Osteoblast (primary cell): Measurements from ENCODE around the gene THAP8. TPM values are rescaled to one million over a fixed set of nuclear protein-coding genes. Genes with fewer than 3 reads are reported as not detected.

Experiments
- DNase-seq: peaks from one replicate; pipeline ENCODE4 v3.0.0; 2011; ENCODE audit warnings: low spot score, mixed read lengths; ENCODE audit not compliant: insufficient read length; ENCODE audit errors: missing footprints
- H2AFZ ChIP-seq: 2 replicates; pipeline ENCODE4 v1.6.0; 2011; ENCODE audit warnings: mild to moderate bottlenecking, low read length
- H3K27ac ChIP-seq: 2 replicates; pipeline ENCODE4 v1.5.1; 2011; ENCODE audit warnings: mild to moderate bottlenecking, low read depth, low read length, moderate library complexity
- H3K27me3 ChIP-seq: 2 replicates; pipeline ENCODE4 v1.6.0; 2012; ENCODE audit warnings: mild to moderate bottlenecking, control low read depth, inconsistent platforms, low read length, moderate library complexity; ENCODE audit not compliant: insufficient read depth
- H3K36me3 ChIP-seq: 2 replicates; pipeline ENCODE4 v1.5.1; 2011; ENCODE audit warnings: mild to moderate bottlenecking, low read length, control low read depth, moderate library complexity; ENCODE audit not compliant: insufficient read depth
- H3K4me1 ChIP-seq: 2 replicates; pipeline ENCODE4 v1.5.1; 2011; ENCODE audit warnings: mild to moderate bottlenecking, low read length, control low read depth, moderate library complexity; ENCODE audit not compliant: insufficient read depth
- H3K4me2 ChIP-seq: 2 replicates; pipeline ENCODE4 v1.6.0; 2011; ENCODE audit warnings: mild to moderate bottlenecking, low read length; ENCODE audit not compliant: insufficient read depth
- H3K4me3 ChIP-seq: fragments of 200-600 bp; sonication (generic); 3 replicates; pipeline ENCODE4 v1.5.1; 2012; ENCODE audit warnings: mild to moderate bottlenecking, low read length, inconsistent platforms; ENCODE audit not compliant: insufficient read depth
- H3K79me2 ChIP-seq: 2 replicates; pipeline ENCODE4 v1.6.0; 2012; ENCODE audit warnings: mild to moderate bottlenecking, low read length, control low read depth, inconsistent platforms; ENCODE audit not compliant: insufficient read depth
- H3K9me3 ChIP-seq: 2 replicates; pipeline ENCODE4 v1.5.1; 2011; ENCODE audit warnings: low read depth, low read length, control low read depth
- H4K20me1 ChIP-seq: 2 replicates; pipeline ENCODE4 v1.6.0; 2012; ENCODE audit warnings: mild to moderate bottlenecking, low read length, control low read depth; ENCODE audit not compliant: insufficient read depth
- total RNA-seq: library from RNA; depleted of rRNA; stranded (reverse); fragments of >200 nt; gene quantifications from 2 replicates; pipeline ENCODE4 v1.2.3, GENCODE V29; 2012
- TF ChIP-seq, protein P1 (sequence below): IDR thresholded peaks from 2 replicates; pipeline ENCODE4 v1.5.1; 2011; ENCODE audit warnings: mild to moderate bottlenecking, low read depth, low read length, moderate library complexity; ENCODE audit errors: extremely low read depth

The THAP8 gene
- total RNA-seq, 1 donor: 5.1 TPM

DNA sequence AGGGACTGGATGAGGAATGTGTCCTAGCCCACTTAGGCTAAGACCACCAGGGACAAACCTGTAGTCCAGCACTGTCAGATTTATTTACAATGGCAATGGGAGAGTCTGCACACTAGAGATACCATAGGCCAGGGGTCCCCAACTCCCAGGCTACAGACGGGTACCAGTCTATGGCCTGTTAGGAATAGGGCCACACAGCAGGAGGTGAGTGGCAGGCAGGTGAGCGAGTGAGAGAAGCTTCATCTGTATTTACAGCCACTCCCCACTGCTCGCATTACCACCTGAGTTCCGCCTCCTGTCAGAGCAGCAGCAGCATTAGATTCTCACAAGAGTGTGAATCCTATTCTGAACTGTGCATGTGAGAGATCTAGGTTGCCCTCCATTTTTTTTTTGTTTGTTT, 2.4 kb downstream of the THAP8 start:
- TF ChIP-seq, protein P1, sequence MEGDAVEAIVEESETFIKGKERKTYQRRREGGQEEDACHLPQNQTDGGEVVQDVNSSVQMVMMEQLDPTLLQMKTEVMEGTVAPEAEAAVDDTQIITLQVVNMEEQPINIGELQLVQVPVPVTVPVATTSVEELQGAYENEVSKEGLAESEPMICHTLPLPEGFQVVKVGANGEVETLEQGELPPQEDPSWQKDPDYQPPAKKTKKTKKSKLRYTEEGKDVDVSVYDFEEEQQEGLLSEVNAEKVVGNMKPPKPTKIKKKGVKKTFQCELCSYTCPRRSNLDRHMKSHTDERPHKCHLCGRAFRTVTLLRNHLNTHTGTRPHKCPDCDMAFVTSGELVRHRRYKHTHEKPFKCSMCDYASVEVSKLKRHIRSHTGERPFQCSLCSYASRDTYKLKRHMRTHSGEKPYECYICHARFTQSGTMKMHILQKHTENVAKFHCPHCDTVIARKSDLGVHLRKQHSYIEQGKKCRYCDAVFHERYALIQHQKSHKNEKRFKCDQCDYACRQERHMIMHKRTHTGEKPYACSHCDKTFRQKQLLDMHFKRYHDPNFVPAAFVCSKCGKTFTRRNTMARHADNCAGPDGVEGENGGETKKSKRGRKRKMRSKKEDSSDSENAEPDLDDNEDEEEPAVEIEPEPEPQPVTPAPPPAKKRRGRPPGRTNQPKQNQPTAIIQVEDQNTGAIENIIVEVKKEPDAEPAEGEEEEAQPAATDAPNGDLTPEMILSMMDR: no peak
- Histone ChIP-seq H3K4me2 (no peak overlapping the region), H4K20me1 (no peaks in the 10 kb centered on the region), H3K4me1 (peaks cover 18% of the 10 kb centered on the region), H3K27me3 (no peaks in the 10 kb centered on the region), H2AFZ (no peak overlapping the region), H3K27ac (no peak overlapping the region), H3K79me2 (peaks cover 20% of the 10 kb centered on the region), H3K9me3 (no peaks in the 10 kb centered on the region), H3K4me3 (no peak overlapping the region), H3K36me3 (no peaks in the 10 kb centered on the region)
- no peak for DNase-seq

DNA sequence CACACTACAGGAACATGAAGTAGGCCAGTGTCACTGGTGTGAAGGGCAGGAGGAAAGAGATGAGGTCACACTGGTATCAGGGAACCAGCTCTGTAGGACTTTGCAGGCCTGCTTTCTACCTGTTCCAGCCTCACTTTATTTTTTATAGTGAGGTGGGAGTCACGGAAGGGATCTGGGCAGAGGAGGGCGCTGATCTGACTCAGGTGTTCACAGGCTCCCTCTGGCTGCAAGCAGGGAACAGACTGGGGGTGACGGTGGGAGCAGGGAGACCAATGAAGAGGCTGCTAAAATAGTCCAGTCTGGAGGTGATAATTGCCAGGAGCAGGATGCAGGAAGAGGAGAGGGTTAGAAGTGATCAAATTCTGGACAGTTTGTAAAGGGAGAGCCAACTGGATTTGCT, 2.8 kb downstream of the THAP8 start:
- Histone ChIP-seq H3K79me2 (peaks cover 16% of the 10 kb centered on the region), H3K4me3 (no peak overlapping the region), H4K20me1 (no peaks in the 10 kb centered on the region), H2AFZ (no peak overlapping the region), H3K4me2 (no peak overlapping the region), H3K27me3 (no peaks in the 10 kb centered on the region), H3K4me1 (peaks cover 16% of the 10 kb centered on the region), H3K27ac (no peak overlapping the region), H3K36me3 (no peaks in the 10 kb centered on the region), H3K9me3 (no peaks in the 10 kb centered on the region)
- TF ChIP-seq, protein P1: peak; percentile 9
- no peak for DNase-seq

DNA sequence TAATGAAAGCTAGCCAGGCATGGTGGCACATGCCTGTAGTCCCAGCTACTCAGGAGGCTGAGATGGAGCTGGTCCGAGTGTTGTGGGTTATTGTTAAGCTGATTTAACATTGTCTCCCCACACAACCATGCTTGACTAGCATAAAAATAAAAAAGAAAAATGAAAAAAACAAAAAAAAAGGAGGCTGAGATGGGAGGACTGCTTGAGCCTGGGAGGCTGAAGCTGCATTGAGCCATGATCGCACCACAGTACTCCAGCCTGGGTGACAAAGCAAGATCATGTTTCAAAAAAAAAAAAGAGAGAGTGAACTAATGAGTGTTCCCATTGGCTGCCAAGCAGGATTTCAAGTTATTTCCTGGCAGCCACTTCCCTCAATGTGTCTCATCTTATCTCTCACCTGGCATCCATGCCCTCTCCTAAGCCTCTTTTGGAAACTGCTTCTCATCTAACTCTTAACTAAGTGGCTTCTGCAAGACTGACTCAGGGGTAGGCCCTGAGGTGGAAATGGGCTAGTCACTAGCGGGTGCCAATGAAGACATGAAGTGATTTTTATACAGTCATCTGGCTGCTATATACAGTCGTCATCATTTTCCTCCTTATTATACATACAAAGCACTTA, 4.9 kb downstream of the THAP8 start:
- no peak overlapping the region for H3K4me3 ChIP-seq
- H3K4me1 ChIP-seq: peaks cover 6% of the 10 kb centered on the region
- H3K79me2 ChIP-seq: peaks cover 4% of the 10 kb centered on the region
- TF ChIP-seq, protein P1: no peak
- no peaks in the 10 kb centered on the region for H3K27me3 ChIP-seq
- no peak for DNase-seq
- no peak overlapping the region for H3K4me2 ChIP-seq
- no peaks in the 10 kb centered on the region for H4K20me1 ChIP-seq
- no peak overlapping the region for H2AFZ ChIP-seq
- no peaks in the 10 kb centered on the region for H3K36me3 ChIP-seq
- H3K27ac ChIP-seq: no peak overlapping the region
- no peaks in the 10 kb centered on the region for H3K9me3 ChIP-seq

DNA sequence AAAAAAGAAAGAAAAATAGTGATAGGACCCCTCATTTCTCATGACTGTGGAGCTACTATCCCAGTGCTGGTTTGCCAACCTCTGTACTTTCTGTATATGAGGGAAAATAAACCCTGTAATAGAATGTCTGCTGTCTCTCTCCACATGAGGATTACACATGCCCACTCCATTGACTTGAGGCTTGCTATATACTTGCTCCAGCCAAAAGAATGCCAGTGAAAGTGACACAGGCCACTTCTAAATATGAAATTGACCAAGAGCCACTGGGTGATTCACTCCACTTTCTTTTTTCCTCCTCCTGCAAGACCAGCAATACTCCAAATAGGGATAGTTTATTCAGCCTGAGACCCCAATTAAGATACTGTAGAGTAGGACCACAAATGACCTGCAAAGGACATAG, 6.2 kb downstream of the THAP8 start:
- Histone ChIP-seq H2AFZ (no peak overlapping the region), H3K27ac (no peak overlapping the region), H3K27me3 (no peaks in the 10 kb centered on the region), H3K4me2 (no peak overlapping the region), H4K20me1 (no peaks in the 10 kb centered on the region), H3K4me1 (peaks cover 4% of the 10 kb centered on the region), H3K36me3 (no peaks in the 10 kb centered on the region), H3K79me2 (peaks cover 3% of the 10 kb centered on the region), H3K9me3 (no peaks in the 10 kb centered on the region), H3K4me3 (no peak overlapping the region)
- DNase-seq: no peak
- TF ChIP-seq, protein P1: no peak
